ENCODE results near the gene ITGA7. TPM values are rescaled to one million over a fixed set of nuclear protein-coding genes. Genes with fewer than 3 reads are reported as not detected.

ITGA7 gene
- polyA plus RNA-seq, 1 donor from 2014 or later = 13.5 TPM

GRCh38 chr12:55703901-55704761 is 3.6 kb downstream of the ITGA7 start:
- H3K36me3 ChIP-seq (ENCODE audit: insufficient read depth, low read length) = no peaks in the 10 kb centered on the region
- no peak overlapping the region for H3K4me3 ChIP-seq (ENCODE audit: low read length)
- TF ChIP-seq TAF1 (IDR thresholded peaks at IDR 0.05; ENCODE audit: low read depth) = no peak
- no peak for TF ChIP-seq POLR2AphosphoS5 (IDR thresholded peaks at IDR 0.05)
- no peak for TF ChIP-seq SMC3 (conservative IDR thresholded peaks at IDR 0.05; ENCODE audit: poor library complexity)
- no peak for TF ChIP-seq EP300 (conservative IDR thresholded peaks at IDR 0.05; ENCODE audit: poor library complexity, severe bottlenecking)
- no peaks in the 10 kb centered on the region for H3K9me3 ChIP-seq (ENCODE audit: low read length)
- H2AFZ ChIP-seq (ENCODE audit: low read depth, low read length) = no peak overlapping the region
- no peak overlapping the region for H3K9ac ChIP-seq (ENCODE audit: low read length)
- H3K79me2 ChIP-seq (replicated peaks; ENCODE audit: insufficient read depth, low read length) = no peaks in the 10 kb centered on the region
- H4K20me1 ChIP-seq (ENCODE audit: insufficient read depth) = no peaks in the 10 kb centered on the region
- no peak overlapping the region for H3K4me2 ChIP-seq (ENCODE audit: low read length)
- peaks cover 4% of the 10 kb centered on the region for H3K27me3 ChIP-seq (ENCODE audit: insufficient read depth, low read depth, low read length)
- no peaks in the 10 kb centered on the region for H3F3A ChIP-seq (ENCODE audit: insufficient read depth, low read length, poor library complexity, severe bottlenecking)
- H3K27ac ChIP-seq (ENCODE audit: low read length) = no peak overlapping the region
- no peaks in the 10 kb centered on the region for H3K9me2 ChIP-seq (ENCODE audit: insufficient read depth, low read length)

GRCh38 chr12:55703288-55703687 is 4.4 kb downstream of the ITGA7 start:
- H3K9ac ChIP-seq (ENCODE audit: low read length) = no peak overlapping the region
- no peak for TF ChIP-seq MXI1 (conservative IDR thresholded peaks at IDR 0.05; ENCODE audit: poor library complexity, severe bottlenecking)
- no peak for TF ChIP-seq EP300 (conservative IDR thresholded peaks at IDR 0.05; ENCODE audit: poor library complexity, severe bottlenecking)
- TF ChIP-seq CTCF (IDR thresholded peaks at IDR 0.05; ENCODE audit: poor library complexity, severe bottlenecking) = no peak
- TF ChIP-seq REST (IDR thresholded peaks at IDR 0.05; ENCODE audit: borderline replicate concordance) = no peak
- TF ChIP-seq EZH2 (IDR thresholded peaks at IDR 0.05; ENCODE audit: borderline replicate concordance, insufficient read depth, low read length, poor library complexity, severe bottlenecking) = no peak
- TF ChIP-seq SMC3 (conservative IDR thresholded peaks at IDR 0.05; ENCODE audit: poor library complexity) = no peak
- no peak for TF ChIP-seq TAF1 (IDR thresholded peaks at IDR 0.05; ENCODE audit: low read depth)
- no peak for TF ChIP-seq RAD21 (conservative IDR thresholded peaks at IDR 0.05)
- TF ChIP-seq POLR2AphosphoS5 (IDR thresholded peaks at IDR 0.05) = no peak
- H3K9me3 ChIP-seq (ENCODE audit: low read length) = no peaks in the 10 kb centered on the region
- no peak overlapping the region for H3K27ac ChIP-seq (ENCODE audit: low read length)
- no peaks in the 10 kb centered on the region for H3K27me3 ChIP-seq (ENCODE audit: insufficient read depth, low read depth, low read length)
- H3K79me2 ChIP-seq (replicated peaks; ENCODE audit: insufficient read depth, low read length) = no peaks in the 10 kb centered on the region
- no peak overlapping the region for H3K4me2 ChIP-seq (ENCODE audit: low read length)
- no peaks in the 10 kb centered on the region for H3K9me2 ChIP-seq (ENCODE audit: insufficient read depth, low read length)
- H2AFZ ChIP-seq (ENCODE audit: low read depth, low read length) = no peak overlapping the region
- H3K4me3 ChIP-seq (ENCODE audit: low read length) = no peak overlapping the region
- H3F3A ChIP-seq (ENCODE audit: insufficient read depth, low read length, poor library complexity, severe bottlenecking) = no peaks in the 10 kb centered on the region
- no peaks in the 10 kb centered on the region for H4K20me1 ChIP-seq (ENCODE audit: insufficient read depth)
- no peaks in the 10 kb centered on the region for H3K36me3 ChIP-seq (ENCODE audit: insufficient read depth, low read length)

All from neural cell (in vitro differentiated cells).